GM19193 (cell line): ENCODE data around the gene GLIS2.

Source experiments
- POLR2A ChIP-seq: IDR thresholded peaks from 4 replicates; pipeline ENCODE4 v1.6.1; 2011; ENCODE audit not compliant: insufficient read depth, insufficient read length; ENCODE audit errors: extremely low read depth

Gene GLIS2

DNA sequence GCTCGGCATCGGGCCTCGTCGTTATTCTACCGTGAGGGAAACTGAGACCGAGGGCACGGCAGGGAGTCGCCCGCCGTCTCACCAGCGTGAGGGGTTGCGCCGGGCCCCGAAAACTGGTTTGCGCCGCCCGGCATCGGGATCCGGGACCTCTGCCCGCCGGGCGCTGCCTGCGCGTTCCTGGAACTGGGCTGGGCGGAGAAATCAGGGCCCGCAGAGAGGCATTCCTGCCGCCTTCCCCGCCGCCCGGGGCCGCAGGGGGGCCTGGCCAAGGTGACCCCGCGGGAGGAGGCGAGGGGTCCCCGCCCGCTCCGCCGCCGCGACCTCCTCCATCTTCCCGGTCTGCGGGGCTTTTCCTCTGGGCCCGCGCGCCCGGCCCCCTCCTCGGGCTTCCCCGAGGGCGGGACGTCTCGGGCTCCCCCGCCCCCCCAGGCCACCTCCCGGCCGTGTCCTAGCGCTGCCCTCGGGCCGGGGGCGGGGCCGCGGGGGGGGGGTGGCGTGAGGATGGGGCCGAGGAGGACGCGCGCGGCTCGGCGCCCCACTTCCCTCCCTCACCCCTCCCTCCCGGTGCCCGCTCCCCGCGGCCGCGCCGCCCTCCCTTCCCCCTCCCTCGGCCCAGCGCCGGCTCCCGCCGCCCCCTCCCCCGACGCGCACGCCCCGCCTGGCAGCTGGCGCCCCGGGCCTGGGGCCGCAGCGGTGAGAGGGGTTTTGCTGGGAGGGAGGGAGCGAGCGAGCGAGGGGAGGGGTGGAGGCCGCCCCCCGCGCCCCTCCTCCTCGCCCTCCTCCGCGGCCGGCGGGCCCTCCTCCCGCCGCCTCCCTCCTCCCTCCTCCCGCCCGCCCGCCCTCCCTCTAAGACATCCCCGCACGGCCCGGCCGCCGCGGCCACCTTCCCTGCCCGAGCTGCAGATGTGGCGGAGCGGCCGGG, at the start of gene GLIS2:
TSS of gene GLIS2 (plus strand) at position 882 of the 922 bp plus-strand sequence. CDS start 16,214 bp downstream, outside the sequence.
- no peak for TF ChIP-seq POLR2A

DNA sequence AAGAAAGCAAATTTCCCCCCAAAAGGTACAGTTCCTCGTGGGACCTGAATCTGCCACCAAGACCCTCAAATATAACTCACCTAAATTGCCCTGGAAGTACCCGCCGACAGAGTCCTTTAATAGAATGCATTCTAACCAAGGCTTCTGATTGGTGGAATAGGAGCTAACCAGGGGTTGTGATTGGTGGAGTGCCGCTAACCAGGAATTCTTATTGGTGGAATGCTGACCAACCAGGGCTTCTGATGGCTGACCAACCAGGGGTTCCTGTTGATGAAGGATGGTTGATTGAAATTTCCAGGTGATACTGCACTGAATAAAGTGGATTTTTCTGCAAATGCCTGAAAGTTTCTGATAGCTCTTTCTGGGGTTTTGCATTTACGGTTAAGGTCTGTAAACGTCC, 49.5 kb upstream of the GLIS2 start:
- no peak for TF ChIP-seq POLR2A

DNA sequence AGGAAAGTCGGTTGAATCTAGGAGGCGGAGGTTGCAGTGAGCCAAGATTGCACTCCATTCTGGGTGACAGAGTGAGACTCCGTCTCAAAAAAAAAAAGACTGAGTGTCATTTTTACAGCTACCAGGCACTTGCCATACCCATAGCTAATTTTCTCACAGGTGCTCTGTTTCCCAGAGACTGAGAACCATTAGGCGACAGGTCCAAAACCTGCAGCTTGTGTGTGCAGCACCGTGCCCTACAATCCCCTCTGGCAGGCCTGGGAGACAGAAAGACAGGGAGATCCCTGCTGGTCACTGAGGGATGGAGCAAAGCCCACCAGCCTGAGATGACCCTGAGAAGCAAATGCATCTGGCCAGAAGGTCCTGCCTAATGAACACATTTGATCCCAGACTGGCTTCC, 45.8 kb upstream of the GLIS2 start:
- no peak for TF ChIP-seq POLR2A

DNA sequence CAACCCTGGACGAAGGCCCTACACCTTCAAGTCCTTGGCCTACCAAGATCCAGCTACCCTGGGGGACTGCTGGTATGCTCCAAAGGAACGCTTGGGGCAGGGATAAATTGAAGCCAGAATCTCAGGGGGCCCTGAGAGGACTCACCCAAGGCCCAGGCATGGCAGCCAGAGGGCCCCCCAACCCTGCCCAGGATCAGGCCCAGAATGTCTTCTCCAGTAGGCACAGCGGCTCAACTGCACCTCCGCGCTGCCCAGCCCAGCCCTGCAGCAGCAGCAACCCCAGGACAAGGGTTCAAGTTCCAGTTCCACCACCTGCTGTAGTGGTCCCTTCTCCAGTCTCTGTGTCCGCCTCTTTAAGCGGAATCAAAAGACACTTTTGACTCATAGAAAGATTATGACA, 45.3 kb upstream of the GLIS2 start:
- no peak for TF ChIP-seq POLR2A

DNA sequence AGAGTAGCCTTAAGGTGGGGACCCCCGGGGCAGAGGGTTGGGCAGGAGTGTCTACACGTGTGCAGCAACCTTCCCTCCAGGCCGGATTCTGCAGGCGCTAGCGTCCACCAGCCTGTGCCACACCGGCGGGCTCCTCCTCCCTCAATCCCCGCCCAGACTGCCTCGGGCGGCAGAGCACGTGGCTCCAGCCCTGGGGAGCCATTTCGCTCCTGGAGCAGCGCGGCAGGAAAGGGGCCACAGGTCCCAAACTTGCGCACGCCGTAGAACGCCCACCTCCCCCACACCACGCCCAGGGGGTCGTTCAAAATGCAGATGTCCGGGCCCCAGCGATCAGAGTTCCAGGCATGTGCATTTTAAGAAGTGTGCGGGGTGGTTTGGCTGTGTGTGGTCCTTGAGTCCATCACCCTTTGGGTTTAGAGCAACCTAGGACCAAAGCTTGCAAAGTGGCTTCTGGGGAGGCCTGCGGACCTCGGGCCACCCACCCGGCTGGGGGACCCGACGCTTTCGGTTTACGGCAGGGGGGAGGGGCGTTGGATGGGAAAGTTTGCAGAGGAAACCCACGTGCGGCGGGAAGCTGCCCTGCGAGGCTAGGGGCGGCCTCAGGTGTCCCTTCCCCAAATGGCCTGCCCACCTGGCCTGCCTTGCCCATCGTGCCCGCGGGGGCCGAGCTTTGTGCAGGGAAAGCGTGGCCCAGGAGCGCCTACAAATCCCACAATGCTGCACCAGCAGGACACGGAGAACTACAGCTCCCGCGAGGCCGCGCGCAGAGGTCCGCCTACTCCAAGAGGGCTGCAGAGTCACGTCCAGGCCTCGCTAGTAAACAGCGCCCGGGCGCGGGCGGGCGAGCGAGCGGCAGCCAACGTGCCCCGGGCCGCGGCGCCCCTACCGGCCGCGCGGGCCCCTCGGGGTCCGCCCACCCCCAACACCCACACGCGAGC, 44.4 kb upstream of the GLIS2 start:
- TF ChIP-seq POLR2A: peak; percentile 65

DNA sequence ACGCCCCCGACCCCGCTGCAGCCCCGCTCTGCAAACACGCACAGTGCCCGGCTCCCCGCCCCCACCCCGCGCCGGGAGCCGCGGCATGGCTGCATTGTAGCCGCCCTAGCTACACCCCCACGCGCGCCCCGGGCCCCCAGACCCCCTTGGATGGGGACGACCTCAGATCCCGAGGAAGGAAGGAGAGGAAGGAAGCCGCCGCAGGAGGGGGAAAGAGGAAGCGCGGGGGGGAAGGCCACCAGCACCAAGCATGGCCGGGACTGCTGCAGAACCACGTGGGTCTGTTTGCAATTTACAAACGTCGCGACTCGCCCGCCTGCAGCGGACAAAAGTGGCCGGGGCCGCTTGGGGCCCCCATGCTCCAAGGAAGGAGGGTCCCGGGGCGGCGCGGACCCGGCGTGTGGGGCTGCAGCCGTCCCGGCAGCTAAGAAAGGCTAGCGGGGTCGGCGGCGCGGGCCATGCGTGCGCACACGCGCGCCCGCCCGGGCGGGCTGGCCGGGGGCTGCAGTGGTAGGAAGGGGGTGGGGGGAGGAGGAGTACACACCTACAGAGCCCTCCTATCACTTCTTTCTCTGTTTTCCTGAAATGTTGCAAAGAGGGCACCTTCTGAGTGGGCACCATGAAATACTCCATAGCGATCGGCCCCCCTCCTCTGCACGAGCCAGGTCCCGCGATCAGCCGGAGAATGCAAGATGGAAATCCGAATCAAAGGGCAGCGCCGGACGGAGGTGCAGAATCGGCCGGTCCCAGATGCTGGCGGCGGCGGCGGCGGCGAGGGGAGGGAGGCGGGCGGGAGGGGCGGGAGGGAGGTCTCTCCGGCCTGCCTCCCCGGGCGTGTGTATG, 43.5 kb upstream of the GLIS2 start:
- TF ChIP-seq POLR2A: no peak

DNA sequence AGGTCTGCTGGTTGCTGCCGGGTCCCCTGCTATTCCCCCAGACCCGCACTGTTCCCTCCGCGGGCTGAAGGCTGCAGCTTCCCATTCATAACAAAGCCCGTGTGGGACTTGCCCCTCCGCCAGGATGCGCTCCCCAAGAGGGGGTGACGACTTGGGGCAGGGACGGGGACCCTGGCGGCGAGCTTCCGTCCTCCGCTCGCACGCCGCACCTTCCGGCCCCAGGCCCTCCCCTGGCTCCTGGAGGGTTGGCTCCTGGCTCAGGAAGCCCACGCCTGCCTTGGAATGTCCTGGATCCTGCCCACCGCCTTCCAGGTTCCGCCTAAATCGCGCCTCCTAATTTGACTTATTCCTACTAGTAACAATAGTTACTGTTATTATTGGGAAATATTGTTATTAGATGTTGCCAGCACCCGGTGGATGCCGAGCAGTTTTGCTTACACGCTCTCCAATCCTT, 42.0 kb upstream of the GLIS2 start:
- no peak for TF ChIP-seq POLR2A

DNA sequence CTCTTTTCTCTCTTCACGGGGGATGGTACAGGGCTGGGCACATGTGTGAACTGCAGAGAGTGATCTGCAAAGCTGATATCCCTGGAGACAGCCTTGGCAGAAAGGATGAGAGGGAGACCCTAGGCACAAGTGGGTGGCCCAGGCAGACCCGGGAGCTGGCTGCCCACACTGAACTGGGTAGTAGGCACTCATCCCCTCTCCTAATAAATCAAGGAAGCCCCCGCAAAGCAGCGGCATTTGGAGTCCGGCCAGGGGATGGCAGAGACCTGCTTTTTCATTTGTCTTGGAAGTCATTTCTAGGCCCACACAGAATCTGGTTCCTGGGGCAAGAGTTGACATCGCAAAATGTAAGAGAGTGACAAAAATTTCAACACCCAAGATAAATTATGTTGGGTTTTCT, 40.0 kb upstream of the GLIS2 start:
- no peak for TF ChIP-seq POLR2A

DNA sequence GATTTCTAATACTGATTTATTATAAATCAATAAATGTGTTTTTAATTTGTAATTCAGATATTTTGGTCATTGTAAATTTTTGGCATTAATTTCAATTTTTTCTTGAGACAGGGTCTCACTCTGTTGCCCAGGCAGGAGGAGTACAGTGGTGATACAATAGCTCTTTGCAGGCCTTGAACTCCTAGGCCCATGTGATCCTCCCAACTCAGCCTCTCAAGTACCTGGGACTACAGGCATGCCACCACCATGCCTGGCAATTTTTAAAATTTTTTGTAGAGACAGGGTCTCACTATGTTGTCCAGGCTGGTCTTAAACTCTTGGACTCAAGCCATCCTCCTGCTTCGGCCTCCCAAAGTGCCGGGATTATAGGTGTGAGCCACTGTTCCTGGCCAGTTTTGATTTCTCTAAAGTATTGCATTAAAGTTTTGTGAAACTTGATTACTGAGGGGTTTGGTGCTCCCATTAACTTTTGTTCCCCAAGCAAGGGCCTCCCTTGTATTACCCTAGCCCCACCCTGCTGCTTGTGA, 37.8 kb upstream of the GLIS2 start:
- TF ChIP-seq POLR2A: no peak

DNA sequence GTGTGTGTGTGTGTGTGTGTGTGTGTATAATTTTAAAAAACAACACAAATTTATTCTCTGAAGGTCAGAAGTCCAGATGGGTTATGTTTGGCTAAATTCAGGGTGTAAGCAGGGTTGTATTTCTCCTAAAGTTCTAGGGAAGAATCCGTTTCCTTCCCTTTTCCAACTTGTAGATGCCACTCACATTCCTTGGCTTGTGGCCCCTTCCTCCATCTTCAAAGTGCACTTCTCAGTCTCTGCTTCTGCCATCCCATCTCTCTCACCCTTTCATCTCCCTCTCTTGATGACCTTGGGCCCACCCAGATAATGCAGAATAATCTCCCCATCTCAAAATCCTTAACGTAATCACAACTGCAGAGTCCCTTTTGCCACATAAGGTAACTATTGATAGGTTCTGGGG, 35.2 kb upstream of the GLIS2 start:
- TF ChIP-seq POLR2A: no peak

DNA sequence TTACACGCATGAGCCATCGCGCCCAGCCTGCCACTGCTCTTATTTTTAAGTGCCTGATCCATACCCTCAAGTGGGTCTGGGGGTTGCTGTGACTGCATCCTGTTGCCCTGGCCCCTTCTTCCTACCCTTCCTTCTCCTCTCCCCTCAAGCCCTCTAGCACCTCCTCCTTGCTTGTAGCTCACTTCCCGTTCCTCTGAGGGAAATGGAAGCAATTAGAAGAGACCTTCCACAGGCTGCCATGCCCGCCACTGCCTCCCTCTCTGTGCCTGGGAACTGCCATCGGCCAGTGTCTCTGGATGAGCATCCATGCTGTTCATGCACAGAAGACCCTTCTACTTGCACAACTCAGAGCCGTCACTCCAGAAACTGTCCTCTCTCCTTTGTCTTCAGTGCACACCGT, 32.4 kb upstream of the GLIS2 start:
- no peak for TF ChIP-seq POLR2A

DNA sequence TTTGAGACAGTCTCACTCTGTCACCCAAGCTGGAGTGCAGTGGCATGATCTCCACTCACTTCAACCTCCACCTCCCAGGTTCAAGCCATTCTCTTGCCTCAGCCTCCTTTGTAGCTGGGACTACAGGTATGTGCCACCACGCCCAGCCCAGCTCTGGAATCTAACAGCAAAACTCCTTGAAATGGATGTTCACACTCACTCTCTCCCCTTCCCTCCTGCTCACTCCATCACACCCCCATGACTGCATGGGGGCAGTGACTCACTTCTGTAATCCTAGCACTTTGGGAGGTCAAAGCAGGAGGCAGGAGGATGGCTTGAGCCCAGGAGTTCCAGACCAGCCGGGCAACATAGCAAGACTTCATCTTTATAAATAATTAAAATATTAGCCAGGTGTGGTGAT, 31.9 kb upstream of the GLIS2 start:
- no peak for TF ChIP-seq POLR2A

DNA sequence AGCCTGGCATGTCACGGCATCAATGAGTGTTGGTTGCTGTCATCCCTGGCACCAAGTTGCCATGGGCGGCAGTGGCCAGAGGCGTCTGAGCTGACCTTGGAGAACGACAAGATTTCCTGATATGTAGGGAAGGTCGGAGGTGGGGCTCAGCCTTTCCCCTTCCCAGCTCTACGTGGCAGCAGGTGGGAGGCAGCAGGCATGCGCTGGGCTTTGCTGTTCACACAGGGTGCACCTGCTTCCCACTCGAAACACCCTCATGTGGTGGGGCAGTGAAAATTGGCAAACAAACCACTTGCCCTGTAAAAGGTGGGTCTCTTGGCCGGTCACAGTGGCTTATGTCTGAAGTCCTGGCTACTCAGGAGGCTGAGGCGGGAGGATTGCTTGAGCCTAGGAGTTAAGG, 30.7 kb upstream of the GLIS2 start:
- TF ChIP-seq POLR2A: no peak
